K562 (cell line): ENCODE data around the gene OR8G5. TPM values are rescaled to one million over a fixed set of nuclear protein-coding genes. Genes with fewer than 3 reads are reported as not detected.
A peak's percentile ranks its signal among the peaks of the same experiment; 100 is the strongest.

Source experiments
- ARID1B ChIP-seq: fragments of 450-650 bp; IDR thresholded peaks from 2 replicates; pipeline ENCODE4 v1.6.1; 2016; ENCODE audit warnings: antibody characterized with exemption, mild to moderate bottlenecking, inconsistent platforms
- ATF2 ChIP-seq: sonication (generic); formaldehyde crosslinking; IDR thresholded peaks from 2 replicates; pipeline ENCODE4 v1.8.1; 2022; ENCODE audit warnings: missing genetic modification reagents
- BRF1 ChIP-seq: IDR thresholded peaks from 3 replicates; pipeline ENCODE4 v1.6.1; 2011; ENCODE audit warnings: borderline replicate concordance, mild to moderate bottlenecking; ENCODE audit not compliant: insufficient read length; ENCODE audit errors: extremely low read depth
- CBX8 ChIP-seq: fragments of 200-600 bp; sonication (generic); IDR thresholded peaks from 2 replicates; pipeline ENCODE4 v1.6.1; 2012; ENCODE audit warnings: borderline replicate concordance, mixed run types, low read depth, mild to moderate bottlenecking, moderate library complexity, mixed read lengths, low read length, control low read depth, inconsistent platforms; ENCODE audit not compliant: poor library complexity, severe bottlenecking; ENCODE audit errors: extremely low read depth
- GTF2A2 ChIP-seq: IDR thresholded peaks from 2 replicates; pipeline ENCODE4 v1.6.1; 2016; ENCODE audit warnings: mild to moderate bottlenecking, missing genetic modification characterization, missing compliant biosample characterization
- HDAC3 ChIP-seq: fragments of 450-650 bp; IDR thresholded peaks from 2 replicates; pipeline ENCODE4 v1.6.1; 2018; ENCODE audit warnings: borderline replicate concordance, mild to moderate bottlenecking, moderate library complexity; ENCODE audit not compliant: partially characterized antibody
- HDGF ChIP-seq: fragments of 450-650 bp; IDR thresholded peaks from 2 replicates; pipeline ENCODE4 v1.6.1; 2016
- IFI16 ChIP-seq: fragments of 250-450 bp; sonication (Bioruptor Pico); IDR thresholded peaks from 2 replicates; pipeline ENCODE4 v2.1.2; 2022; ENCODE audit warnings: mild to moderate bottlenecking, inconsistent platforms
- KLF16 ChIP-seq: IDR thresholded peaks from 2 replicates; pipeline ENCODE4 v1.6.1; 2016; ENCODE audit warnings: antibody characterized with exemption
- LARP7 ChIP-seq: fragments of 450-650 bp; IDR thresholded peaks from 2 replicates; pipeline ENCODE4 v1.6.1; 2016
- NR2C2 ChIP-seq, 2 experiments: fragments of 200-800 bp in 1 of 2; sonication (Bioruptor generic) in 1 of 2; sonication (generic) in 1 of 2; formaldehyde crosslinking in 1 of 2; IDR thresholded peaks; 2 replicates each; pipeline versions ENCODE4 v1.6.1 to v1.8.0; 2016 to 2022; ENCODE audit warnings: mild to moderate bottlenecking in 1 of 2, missing compliant biosample characterization in 1 of 2, missing genetic modification characterization in 1 of 2, missing genetic modification reagents in 1 of 2
- PHF20 ChIP-seq: fragments of 450-650 bp; IDR thresholded peaks from 2 replicates; pipeline ENCODE4 v1.6.1; 2018; ENCODE audit not compliant: partially characterized antibody
- PKNOX1 ChIP-seq: fragments of 450-650 bp; IDR thresholded peaks from 2 replicates; pipeline ENCODE4 v1.6.1; 2016
- RB1 ChIP-seq: fragments of 450-650 bp; IDR thresholded peaks from 2 replicates; pipeline ENCODE4 v1.6.1; 2017; ENCODE audit warnings: low read depth, mild to moderate bottlenecking
- SIN3B ChIP-seq: fragments of 450-650 bp; IDR thresholded peaks from 2 replicates; pipeline ENCODE4 v1.6.1; 2017; ENCODE audit warnings: low read depth, mild to moderate bottlenecking, moderate library complexity
- SIX5 ChIP-seq, 2 experiments: IDR thresholded peaks; 2 replicates each; pipeline ENCODE4 v1.6.1; 2011; ENCODE audit warnings: low read length in 2 of 2, borderline replicate concordance in 1 of 2, low read depth in 1 of 2, mild to moderate bottlenecking in 1 of 2, moderate library complexity in 1 of 2; ENCODE audit not compliant: insufficient read depth in 1 of 2
- TEAD4 ChIP-seq, 2 experiments: sonication (generic) in 1 of 2; formaldehyde crosslinking in 1 of 2; IDR thresholded peaks; 2 replicates each; pipeline versions ENCODE4 v1.6.1 to v1.8.0; 2012 to 2022; ENCODE audit warnings: borderline replicate concordance in 1 of 2, inconsistent platforms in 1 of 2, low read length in 1 of 2, mild to moderate bottlenecking in 1 of 2, missing genetic modification reagents in 1 of 2
- TSC22D4 ChIP-seq: fragments of 450-650 bp; IDR thresholded peaks from 2 replicates; pipeline ENCODE4 v1.6.1; 2016; ENCODE audit warnings: missing genetic modification characterization, missing biosample characterization, control low read depth
- ZC3H8 ChIP-seq: fragments of 450-650 bp; IDR thresholded peaks from 2 replicates; pipeline ENCODE4 v1.6.1; 2017
- ZMIZ1 ChIP-seq, 2 experiments: fragments of 150-350 bp in 1 of 2; IDR thresholded peaks; 2 replicates each; pipeline ENCODE4 v1.6.1; 2012 to 2016; ENCODE audit warnings: low read depth in 2 of 2, low read length in 2 of 2, mild to moderate bottlenecking in 1 of 2, moderate library complexity in 1 of 2
- ZNF232 ChIP-seq: sonication (generic); formaldehyde crosslinking; IDR thresholded peaks from 2 replicates; pipeline ENCODE4 v1.8.0; 2022; ENCODE audit warnings: mild to moderate bottlenecking, missing genetic modification reagents
- ZNF347 ChIP-seq: fragments of 450-650 bp; formaldehyde crosslinking; IDR thresholded peaks from 2 replicates; pipeline ENCODE4 v1.4.0; 2020; ENCODE audit warnings: low read depth, mild to moderate bottlenecking, moderate library complexity
- ZNF644 ChIP-seq: fragments of 200-800 bp; sonication (Bioruptor generic); IDR thresholded peaks from 2 replicates; pipeline ENCODE4 v1.6.1; 2016; ENCODE audit warnings: low read depth, missing genetic modification characterization, missing compliant biosample characterization
- ZNF75A ChIP-seq: fragments of 450-650 bp; formaldehyde crosslinking; IDR thresholded peaks from 2 replicates; pipeline ENCODE4 v1.4.0; 2020; ENCODE audit warnings: mild to moderate bottlenecking
- ZNF778 ChIP-seq: fragments of 450-650 bp; formaldehyde crosslinking; IDR thresholded peaks from 2 replicates; pipeline ENCODE4 v1.4.0; 2020; ENCODE audit warnings: mild to moderate bottlenecking, moderate library complexity
- polyA plus RNA-seq, 8 experiments: library from polyadenylated mRNA; depleted of rRNA in 4 of 8; stranded (reverse) in 5 of 8; unstranded in 3 of 8; fragments of >200 nt; fragmentation: Nextera tagmentation in 2 of 8; fragmentation: Illumina TruSeq in 1 of 8; extraction: Ambion mirVana in 2 of 8; extraction: Trizol in 1 of 8; gene quantifications; 2 replicates each; pipeline versions ENCODE4 v1.2.1 to v1.2.3, GENCODE V29; 2011 to 2014; ENCODE audit warnings: inconsistent platforms in 1 of 8, missing spikeins in 1 of 8
- total RNA-seq, 7 experiments: library from RNA; depleted of rRNA in 6 of 7; stranded (reverse); fragments of >200 nt in 6 of 7; fragmentation: Illumina TruSeq in 2 of 7; extraction: Trizol in 2 of 7; gene quantifications; 2 replicates each; pipeline versions ENCODE4 v1.2.1 to v1.2.3, GENCODE V29; 2011 to 2021; ENCODE audit warnings: low replicate concordance in 1 of 7

Gene OR8G5
- total and polyA plus RNA-seq, 9 of the 15 experiments (the other 6 are each of a cell fraction or from before 2014, with no cell fraction given) = 0.18 to 3.8 (median 1.7) TPM

GRCh38 chr11:124276081-124276480 lies 19.9 kb downstream of the OR8G5 start (continued):
- peak; percentile 54 for TF ChIP-seq PKNOX1
- no peak for TF ChIP-seq ZNF232
- no peak for TF ChIP-seq ATF2
- TF ChIP-seq NR2C2 (CRISPR knock-in tag; IDR thresholded peaks at IDR 0.05) = no peak
- TF ChIP-seq NR2C2 (tag; IDR thresholded peaks at IDR 0.05) = peak; percentile 63; the same call in 1 of the 2 replicates
- peak; percentile 74 for TF ChIP-seq HDAC3
- no peak for TF ChIP-seq ZNF644
- no peak for TF ChIP-seq ZC3H8
- TF ChIP-seq ZNF778 (CRISPR knock-in tag) = no peak
- TF ChIP-seq TEAD4 (IDR thresholded peaks at IDR 0.05; ENCODE audit: low read length) = peak; percentile 96
- TF ChIP-seq TEAD4 (CRISPR knock-in tag; IDR thresholded peaks at IDR 0.05; ENCODE audit: borderline replicate concordance) = no peak
- TF ChIP-seq KLF16 = peak; percentile 86
- no peak for TF ChIP-seq HDGF
- TF ChIP-seq ARID1B = peak; percentile 95
- TF ChIP-seq SIN3B = no peak
- TF ChIP-seq TSC22D4 (tag) = no peak
- TF ChIP-seq GTF2A2 (tag) = no peak
- TF ChIP-seq IFI16 = no peak
- TF ChIP-seq ZMIZ1 (IDR thresholded peaks at IDR 0.05; ENCODE audit: low read depth in 2 of 2, low read length in 2 of 2) = peak in 1 of 2 experiments; percentile 87; a peak in 2 of 4 replicates
- TF ChIP-seq RB1 = no peak
- TF ChIP-seq LARP7 = no peak
- TF ChIP-seq ZNF347 (CRISPR knock-in tag) = no peak
- TF ChIP-seq ZNF75A (CRISPR knock-in tag) = no peak
- no peak for TF ChIP-seq PHF20
- TF ChIP-seq SIX5 (IDR thresholded peaks at IDR 0.05; ENCODE audit: borderline replicate concordance in 1 of 2, insufficient read depth in 1 of 2, low read depth in 1 of 2, low read length in 2 of 2) = no peak
- no peak for TF ChIP-seq CBX8
- TF ChIP-seq BRF1 = no peak
